WTC11 (cell line): Measurements from ENCODE around the gene PRR19.

Source experiments
- FOXJ3 ChIP-seq: sonication (generic); formaldehyde crosslinking; IDR thresholded peaks from 2 replicates; pipeline ENCODE4 v1.9.0; 2021; ENCODE audit warnings: missing genetic modification reagents, mild to moderate bottlenecking, borderline replicate concordance
- SP1 ChIP-seq: sonication (generic); formaldehyde crosslinking; conservative IDR thresholded peaks from 2 replicates; pipeline ENCODE4 v1.8.1; 2022; ENCODE audit warnings: missing genetic modification reagents
- ZNF425 ChIP-seq: fragments of 250-450 bp; sonication (Bioruptor Pico); conservative IDR thresholded peaks from 2 replicates; pipeline ENCODE4 v1.9.0; 2021; ENCODE audit warnings: mild to moderate bottlenecking

- no peak for TF ChIP-seq FOXJ3 (CRISPR knock-in tag)
- TF ChIP-seq SP1 (CRISPR knock-in tag), result no peak; the same call in 1 of the 2 replicates
- no peak for TF ChIP-seq ZNF425 (CRISPR knock-in tag)
These were observed 17.8 kb upstream of the PRR19 start for GRCh38 chr19:42284066-42284501.
